A673 (cell line): ENCODE measurements around the gene GAL3ST1. TPM values are rescaled to one million over a fixed set of nuclear protein-coding genes. Genes with fewer than 3 reads are reported as not detected.
"Not testable (repeated sequence)": the region's sequence is repeated elsewhere in the genome, so short reads cannot be mapped to it uniquely, and the experiment has no call there.

Experiments
- BruUV-seq: library from RNA; stranded (reverse); fragments of 400-500 nt; replicated peaks from 2 replicates; lab custom pipeline; 2021; lab: Mats Ljungman, UMichigan
- CTCF ChIA-PET: fragments of 300-600 bp; sonication (Branson Sonifier 250); formaldehyde crosslinking; loops from one replicate; lab custom pipeline; 2022; ENCODE audit warnings: antibody characterized with exemption; lab: Charles Lee
- POLR2A ChIA-PET: fragments of 300-600 bp; sonication (Branson Sonifier 250); formaldehyde crosslinking; loops from one replicate; lab custom pipeline; 2022; ENCODE audit warnings: antibody characterized with exemption; ENCODE audit not compliant: low non-redundant PET; lab: Charles Lee
- DNase-seq: peaks from one replicate; pipeline ENCODE4 v3.0.0-alpha.2; 2015; ENCODE audit warnings: low spot score
- H3K27ac ChIP-seq: fragments of 200-600 bp; sonication (generic); 2 replicates; pipeline ENCODE4 v1.5.1; 2016; ENCODE audit warnings: mixed run types, low read depth, mild to moderate bottlenecking, mixed read lengths, antibody characterized with exemption, low read length; ENCODE audit not compliant: poor library complexity, severe bottlenecking
- H3K27me3 ChIP-seq: fragments of 200-600 bp; sonication (generic); replicated peaks from 2 replicates; pipeline ENCODE4 v1.6.1; 2017; ENCODE audit warnings: mixed run types, low read depth, mild to moderate bottlenecking, mixed read lengths, antibody characterized with exemption, low read length; ENCODE audit not compliant: insufficient read depth, poor library complexity
- H3K36me3 ChIP-seq: fragments of 200-600 bp; sonication (generic); 2 replicates; pipeline ENCODE4 v1.6.1; 2016; ENCODE audit warnings: mixed run types, mild to moderate bottlenecking, mixed read lengths, antibody characterized with exemption, low read length; ENCODE audit not compliant: insufficient read depth, poor library complexity, severe bottlenecking
- H3K4me1 ChIP-seq: fragments of 200-600 bp; sonication (generic); 2 replicates; pipeline ENCODE4 v1.6.1; 2017; ENCODE audit warnings: mixed run types, mild to moderate bottlenecking, mixed read lengths, antibody characterized with exemption, low read length; ENCODE audit not compliant: insufficient read depth, poor library complexity, severe bottlenecking
- H3K4me3 ChIP-seq: fragments of 200-600 bp; sonication (generic); 2 replicates; pipeline ENCODE4 v1.5.1; 2016; ENCODE audit warnings: low read depth, mixed run types, mild to moderate bottlenecking, mixed read lengths, low read length; ENCODE audit not compliant: poor library complexity, severe bottlenecking
- H3K9me3 ChIP-seq: fragments of 200-600 bp; sonication (generic); 2 replicates; pipeline ENCODE4 v1.6.1; 2016; ENCODE audit warnings: mixed run types, low read depth, mild to moderate bottlenecking, mixed read lengths, antibody characterized with exemption, low read length; ENCODE audit not compliant: poor library complexity, severe bottlenecking
- EZH2 ChIP-seq: fragments of 200-600 bp; sonication (generic); IDR thresholded peaks from 2 replicates; pipeline ENCODE4 v1.6.1; 2017; ENCODE audit warnings: borderline replicate concordance, low read depth, mild to moderate bottlenecking, mixed read lengths, antibody characterized with exemption, low read length; ENCODE audit not compliant: poor library complexity, severe bottlenecking
- intact Hi-C: fragments of 100-400 bp; cut with micrococcal nuclease; formaldehyde crosslinking; loops from one replicate; pipeline ENCODE4 v1.10.0; 2022; ENCODE audit not compliant: unreplicated experiment
- total RNA-seq: library from RNA; stranded (reverse); gene quantifications from 2 replicates; pipeline ENCODE4 v1.2.3, GENCODE V29; 2021
- TF ChIP-seq, protein P1 (sequence below): fragments of 300-800, 200-600 bp; sonication (generic); conservative IDR thresholded peaks from 2 replicates; pipeline ENCODE4 v1.5.1; 2017; ENCODE audit warnings: low read depth, mild to moderate bottlenecking, antibody characterized with exemption, low read length, moderate library complexity, mixed read lengths

GAL3ST1 gene
- total RNA-seq, 1 experiment from 2014 or later, result 0.58 TPM

DNA sequence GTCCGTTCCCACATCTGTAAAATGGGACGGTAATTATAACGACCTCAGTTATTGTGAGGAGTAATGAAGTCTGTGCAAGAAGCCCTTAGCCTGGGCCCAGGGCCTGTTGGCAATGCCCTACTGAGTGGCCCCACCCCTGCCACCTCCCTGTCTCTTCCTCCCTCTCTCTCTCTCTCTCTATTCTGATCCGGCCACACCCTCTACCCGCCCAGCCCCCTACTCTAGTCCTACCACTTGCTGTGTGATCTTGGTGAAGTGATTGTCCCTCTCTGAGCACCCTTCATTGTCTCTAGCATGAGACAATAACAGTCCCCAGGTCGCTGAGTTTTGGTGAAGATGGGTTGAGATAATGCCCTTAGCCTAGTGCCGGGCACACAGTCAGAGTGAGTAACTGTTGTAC, 20.5 kb downstream of the GAL3ST1 start:
- intact Hi-C loops, result no loop called here
- Histone ChIP-seq H3K4me3 (no peak overlapping the region), H3K9me3 (no peaks in the 10 kb centered on the region), H3K4me1 (no peaks in the 10 kb centered on the region), H3K27me3 (no peaks in the 10 kb centered on the region), H3K36me3 (no peaks in the 10 kb centered on the region), H3K27ac (no peak overlapping the region)
- ChIA-PET CTCF (no interaction called here), POLR2A (no interaction called here)
- TF ChIP-seq EZH2, result no peak
- TF ChIP-seq, protein P1, sequence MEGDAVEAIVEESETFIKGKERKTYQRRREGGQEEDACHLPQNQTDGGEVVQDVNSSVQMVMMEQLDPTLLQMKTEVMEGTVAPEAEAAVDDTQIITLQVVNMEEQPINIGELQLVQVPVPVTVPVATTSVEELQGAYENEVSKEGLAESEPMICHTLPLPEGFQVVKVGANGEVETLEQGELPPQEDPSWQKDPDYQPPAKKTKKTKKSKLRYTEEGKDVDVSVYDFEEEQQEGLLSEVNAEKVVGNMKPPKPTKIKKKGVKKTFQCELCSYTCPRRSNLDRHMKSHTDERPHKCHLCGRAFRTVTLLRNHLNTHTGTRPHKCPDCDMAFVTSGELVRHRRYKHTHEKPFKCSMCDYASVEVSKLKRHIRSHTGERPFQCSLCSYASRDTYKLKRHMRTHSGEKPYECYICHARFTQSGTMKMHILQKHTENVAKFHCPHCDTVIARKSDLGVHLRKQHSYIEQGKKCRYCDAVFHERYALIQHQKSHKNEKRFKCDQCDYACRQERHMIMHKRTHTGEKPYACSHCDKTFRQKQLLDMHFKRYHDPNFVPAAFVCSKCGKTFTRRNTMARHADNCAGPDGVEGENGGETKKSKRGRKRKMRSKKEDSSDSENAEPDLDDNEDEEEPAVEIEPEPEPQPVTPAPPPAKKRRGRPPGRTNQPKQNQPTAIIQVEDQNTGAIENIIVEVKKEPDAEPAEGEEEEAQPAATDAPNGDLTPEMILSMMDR, result no peak
- DNase-seq, result no peak
- no TSS peak for BruUV-seq

DNA sequence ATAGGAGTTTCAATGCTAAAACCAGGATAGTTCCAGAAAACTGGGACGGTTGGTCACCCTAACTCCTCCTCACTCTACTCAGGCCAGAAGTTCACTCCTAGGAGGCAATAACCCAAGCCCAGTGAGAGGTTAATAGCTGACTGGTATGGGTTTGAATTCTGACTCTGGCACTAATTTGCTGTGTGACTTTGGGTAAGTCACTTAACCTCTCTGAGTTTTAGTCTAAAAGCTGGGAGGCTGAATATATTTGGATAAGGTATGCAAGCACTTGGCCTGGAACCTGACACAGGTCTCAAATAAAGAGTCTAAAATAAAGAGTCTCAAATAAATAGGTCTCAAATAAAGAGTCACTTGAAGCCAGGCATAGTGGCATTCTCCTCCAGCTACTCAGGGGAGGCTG, 21.7 kb downstream of the GAL3ST1 start:
- Histone ChIP-seq H3K9me3 (no peaks in the 10 kb centered on the region), H3K36me3 (no peaks in the 10 kb centered on the region), H3K27ac (no peak overlapping the region), H3K27me3 (no peaks in the 10 kb centered on the region), H3K4me3 (no peak overlapping the region), H3K4me1 (no peaks in the 10 kb centered on the region)
- no peak for DNase-seq
- ChIA-PET CTCF (no interaction called here), POLR2A (no interaction called here)
- intact Hi-C loops, result no loop called here
- TF ChIP-seq, protein P1, result no peak
- TF ChIP-seq EZH2, result no peak
- no TSS peak for BruUV-seq

DNA sequence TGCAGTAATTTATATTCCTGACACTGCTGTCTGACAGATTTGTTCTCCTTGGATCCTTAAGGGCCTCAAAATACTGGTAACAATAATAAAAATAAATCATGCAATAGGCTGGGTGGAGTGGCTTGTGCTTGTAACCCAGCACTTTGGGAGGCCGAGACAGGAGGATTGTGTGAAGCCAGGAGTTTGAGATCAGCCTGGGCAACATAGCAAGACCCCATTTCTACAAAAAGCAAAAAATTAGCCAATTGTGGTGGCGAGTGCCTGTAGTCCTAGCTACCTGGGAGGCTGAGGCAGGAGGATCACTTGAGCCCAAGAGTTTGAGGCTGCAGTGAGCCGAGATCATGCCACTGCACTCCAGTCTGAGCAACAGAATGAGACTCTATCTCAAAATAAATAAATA, 22.7 kb downstream of the GAL3ST1 start:
- H3K36me3 ChIP-seq, DNase-seq, CTCF ChIA-PET, H3K27me3 ChIP-seq, POLR2A ChIA-PET, H3K27ac ChIP-seq, H3K4me1 ChIP-seq, BruUV-seq, H3K4me3 ChIP-seq, intact Hi-C loops, H3K9me3 ChIP-seq: not testable (repeated sequence)

DNA sequence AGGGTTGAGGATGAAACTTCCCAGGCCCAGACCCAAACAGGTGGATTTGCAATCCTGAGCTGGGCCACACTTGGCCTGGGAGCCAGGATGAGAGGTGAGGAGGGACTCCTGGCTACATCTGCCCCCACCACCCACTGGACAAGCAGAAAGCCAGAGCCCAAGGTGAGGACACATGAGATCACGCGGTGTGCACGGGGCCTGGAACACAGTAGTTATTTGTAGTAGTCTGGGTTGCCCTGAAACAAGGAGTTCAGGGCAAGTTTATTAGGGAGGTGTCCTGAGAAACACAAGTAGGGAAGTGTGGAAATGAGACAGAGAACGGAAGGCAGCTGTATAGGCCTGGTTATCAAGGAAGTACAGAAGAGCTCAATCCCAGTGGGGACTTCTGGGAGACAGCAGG, 27.3 kb downstream of the GAL3ST1 start:
- no peaks in the 10 kb centered on the region for H3K4me1 ChIP-seq
- CTCF ChIA-PET, result no interaction called here

More for the DNA sequence above, 27.3 kb downstream of the GAL3ST1 start:
- intact Hi-C loops, result no loop called here
- DNase-seq, result no peak
- Histone ChIP-seq H3K4me3 (no peak overlapping the region), H3K27ac (no peak overlapping the region), H3K9me3 (no peaks in the 10 kb centered on the region), H3K36me3 (no peaks in the 10 kb centered on the region), H3K27me3 (peaks cover 4% of the 10 kb centered on the region)
- POLR2A ChIA-PET, result no interaction called here
- BruUV-seq, result no TSS peak
- TF ChIP-seq EZH2, result no peak
- TF ChIP-seq, protein P1, result no peak
